Measurements from ENCODE around the gene WRAP73.

Gene WRAP73

DNA sequence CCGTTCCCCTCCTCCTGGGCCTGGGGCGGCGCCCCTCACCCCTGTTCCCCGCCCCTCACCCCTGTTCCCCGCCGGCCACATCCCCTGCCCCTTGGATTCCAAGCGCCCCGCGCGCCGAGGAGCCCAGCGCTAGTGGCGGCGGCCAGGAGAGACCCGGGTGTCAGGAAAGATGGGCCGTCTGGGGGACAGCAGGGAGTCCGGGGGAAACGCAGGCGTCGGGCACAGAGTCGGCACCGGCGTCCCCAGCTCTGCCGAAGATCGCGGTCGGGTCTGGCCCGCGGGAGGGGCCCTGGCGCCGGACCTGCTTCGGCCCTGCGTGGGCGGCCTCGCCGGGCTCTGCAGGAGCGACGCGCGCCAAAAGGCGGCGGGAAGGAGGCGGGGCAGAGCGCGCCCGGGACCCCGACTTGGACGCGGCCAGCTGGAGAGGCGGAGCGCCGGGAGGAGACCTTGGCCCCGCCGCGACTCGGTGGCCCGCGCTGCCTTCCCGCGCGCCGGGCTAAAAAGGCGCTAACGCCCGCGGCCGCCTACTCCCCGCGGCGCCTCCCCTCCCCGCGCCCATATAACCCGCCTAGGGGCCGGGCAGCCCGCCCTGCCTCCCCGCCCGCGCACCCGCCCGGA is 2.1 kb upstream of the WRAP73 start, which contains the start of gene TP73:
TSS of gene TP73 (plus strand) at position 587 of the 618 bp plus-strand sequence. CDS start 29,850 bp downstream, outside the sequence.
- no peak for DNase-seq (ENCODE audit: low read depth, low spot score)
- H3K27ac ChIP-seq = no peak within 1 kb of the TSS

DNA sequence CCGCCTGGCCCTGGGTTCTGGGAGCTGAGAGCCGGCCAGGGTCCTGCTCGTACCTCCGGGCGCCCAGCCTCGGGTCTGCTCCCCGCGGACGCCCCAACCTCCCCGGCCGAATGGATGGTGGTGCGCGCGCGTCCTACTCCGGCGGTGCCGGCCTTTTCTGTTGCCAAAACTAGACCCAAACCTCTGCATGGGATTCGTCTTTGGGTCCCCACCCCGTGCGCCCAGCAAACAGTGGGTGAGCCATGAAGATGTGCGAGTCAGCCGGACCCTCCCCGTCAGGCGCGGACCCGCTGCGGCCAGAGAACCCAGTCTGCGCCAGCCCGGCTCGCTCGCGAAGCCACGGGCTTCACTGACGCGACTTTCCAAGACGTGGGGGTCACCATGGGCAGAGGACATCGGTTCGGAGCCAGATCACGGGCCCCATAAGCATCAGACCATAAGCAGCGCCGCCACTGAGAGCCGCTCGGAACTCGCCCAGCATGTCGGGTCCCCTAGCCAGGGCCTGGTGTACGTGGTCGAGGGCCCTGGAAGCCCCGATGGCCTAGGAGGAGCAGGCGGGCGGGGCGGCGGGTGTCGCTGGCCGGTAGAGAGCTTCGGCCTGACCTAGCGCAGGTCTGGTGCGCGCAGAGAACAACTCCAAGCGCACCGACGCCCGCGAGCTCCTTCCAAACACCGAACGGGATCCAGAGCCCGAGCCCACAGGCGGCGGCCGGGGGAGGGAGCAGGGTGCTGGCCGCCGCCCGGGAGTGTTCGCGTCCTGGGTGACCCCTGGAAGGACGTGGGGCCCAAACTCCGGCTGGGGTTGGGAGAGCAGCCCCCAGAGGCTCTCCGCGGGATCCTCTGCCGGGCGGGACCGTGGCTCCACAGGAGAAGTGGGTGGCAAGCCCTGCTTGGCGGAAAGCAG is 1.4 kb upstream of the WRAP73 start:
- no peak overlapping the region for H3K27ac ChIP-seq
- DNase-seq (ENCODE audit: low read depth, low spot score) = no peak

DNA sequence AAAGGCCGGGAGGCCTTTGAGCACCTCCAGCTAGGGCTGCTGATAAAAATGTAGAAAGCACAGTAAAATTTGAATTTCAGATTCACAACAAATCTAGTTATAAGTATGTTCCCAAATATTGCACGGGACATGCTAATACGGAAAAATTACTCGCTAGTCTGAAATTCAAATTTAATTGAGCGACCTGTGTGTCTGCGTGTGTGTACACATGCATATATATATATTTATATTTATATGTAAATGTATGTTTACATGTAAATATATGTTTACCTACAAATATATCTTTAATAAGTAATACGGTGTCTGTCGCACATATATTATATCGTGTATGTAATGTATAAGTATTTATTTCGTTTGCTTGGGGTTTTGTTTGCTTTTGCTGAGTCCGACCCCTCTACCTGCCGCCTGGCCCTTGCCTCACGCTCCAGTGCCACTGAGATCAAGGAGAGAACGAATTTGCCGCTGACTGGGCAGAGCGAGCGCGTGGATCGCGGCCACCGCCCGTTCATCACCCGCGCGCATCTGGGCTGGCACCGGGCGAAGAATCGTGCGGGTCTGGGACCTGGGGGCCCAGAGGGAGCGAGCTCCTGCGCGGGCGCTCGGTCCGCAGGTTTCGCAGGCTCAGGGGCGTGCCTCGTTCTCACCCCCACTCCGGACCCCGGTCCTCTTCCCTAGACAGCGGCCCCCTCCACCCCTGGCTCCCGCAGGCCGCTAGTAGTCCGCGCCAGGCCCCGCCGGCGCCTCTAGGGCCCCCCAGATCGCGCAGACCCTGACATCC is 534 bp upstream of the WRAP73 start:
- H3K27ac ChIP-seq = no peak overlapping the region
- no peak for DNase-seq (ENCODE audit: low read depth, low spot score)

GRCh38 chr1:3646596-3646995 is 3.3 kb downstream of the WRAP73 start:
- no peak overlapping the region for H3K27ac ChIP-seq
- no peak for DNase-seq (ENCODE audit: low read depth, low spot score)

DNA sequence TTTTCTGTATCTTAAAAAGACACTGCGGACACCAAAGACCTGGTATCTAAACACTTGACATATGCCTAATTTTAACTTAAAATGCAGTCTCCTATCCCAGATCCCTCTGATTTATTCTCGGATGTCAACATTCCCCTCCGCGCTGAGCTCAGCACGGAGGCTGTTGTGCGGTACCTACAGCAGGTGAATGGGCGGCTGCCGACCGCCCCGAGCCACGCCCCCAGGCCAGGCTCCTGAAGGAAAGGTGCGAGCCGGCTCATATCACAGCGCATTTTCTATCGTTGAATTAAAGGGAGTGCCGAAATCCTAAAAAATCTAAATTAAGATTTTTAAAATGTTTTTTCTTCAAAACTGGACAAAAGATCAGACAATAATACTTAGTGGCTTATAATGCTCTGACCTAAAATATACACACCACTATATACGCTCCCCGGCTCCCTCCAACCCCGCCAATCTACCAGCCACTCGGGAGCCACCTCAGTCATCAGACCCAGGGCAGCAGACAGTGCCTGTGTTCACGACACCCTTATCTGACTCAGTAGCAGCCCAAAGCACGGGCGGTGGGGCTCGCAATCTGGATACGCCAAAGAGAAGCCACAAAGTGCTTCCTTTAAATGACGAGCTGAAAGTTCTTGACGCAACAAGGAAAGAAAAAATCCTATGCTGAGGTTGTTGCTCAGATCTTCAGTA is 4.1 kb downstream of the WRAP73 start:
- no peak for DNase-seq (ENCODE audit: low read depth, low spot score)
- no peak overlapping the region for H3K27ac ChIP-seq

DNA sequence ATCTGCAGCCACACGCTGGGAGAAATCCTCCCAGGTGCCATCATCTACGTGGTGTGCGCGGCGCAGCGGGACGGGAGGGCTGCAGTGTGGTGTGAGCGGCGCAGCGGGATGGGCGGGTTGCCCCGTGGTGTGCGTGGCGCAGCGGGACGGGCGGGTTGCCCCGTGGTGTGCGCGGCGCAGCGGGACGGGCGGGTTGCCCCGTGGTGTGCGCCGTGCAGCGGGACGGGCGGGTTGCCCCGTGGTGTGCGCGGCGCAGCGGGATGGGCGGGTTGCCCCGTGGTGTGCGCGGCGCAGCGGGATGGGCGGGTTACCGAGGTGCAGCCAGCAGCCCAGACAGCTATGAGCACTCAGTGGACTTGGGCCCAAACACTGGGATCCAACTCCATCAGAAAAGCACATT is 4.7 kb downstream of the WRAP73 start:
- no peak for DNase-seq (ENCODE audit: low read depth, low spot score)
- no peak overlapping the region for H3K27ac ChIP-seq

DNA sequence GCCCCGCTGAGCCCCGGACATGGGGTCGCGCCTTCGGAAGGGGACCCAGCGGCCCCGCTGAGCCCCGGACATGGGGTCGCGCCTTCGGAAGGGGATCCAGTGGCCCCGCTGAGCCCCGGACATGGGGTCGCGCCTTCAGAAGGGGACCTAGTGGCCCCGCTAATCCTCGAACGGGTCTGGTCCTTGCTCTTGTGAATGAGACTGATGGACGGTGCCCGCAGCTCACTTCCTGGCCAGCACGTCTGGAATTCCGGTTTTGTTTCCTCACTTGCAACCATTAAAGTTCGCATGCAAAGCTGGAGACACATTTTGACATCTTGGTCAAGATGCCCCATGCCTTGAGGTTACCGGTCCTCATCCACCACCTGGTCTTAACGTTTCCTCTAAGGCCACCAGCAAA is 5.6 kb downstream of the WRAP73 start:
- DNase-seq (ENCODE audit: low read depth, low spot score) = no peak
- no peak overlapping the region for H3K27ac ChIP-seq

- no peak for DNase-seq (ENCODE audit: low read depth, low spot score)
- no peak overlapping the region for H3K27ac ChIP-seq
Measured at GRCh38 chr1:3642919-3643675, 6.8 kb downstream of the WRAP73 start.

GRCh38 chr1:3641816-3642215 is 8.1 kb downstream of the WRAP73 start:
- no peak overlapping the region for H3K27ac ChIP-seq
- no peak for DNase-seq (ENCODE audit: low read depth, low spot score)

DNA sequence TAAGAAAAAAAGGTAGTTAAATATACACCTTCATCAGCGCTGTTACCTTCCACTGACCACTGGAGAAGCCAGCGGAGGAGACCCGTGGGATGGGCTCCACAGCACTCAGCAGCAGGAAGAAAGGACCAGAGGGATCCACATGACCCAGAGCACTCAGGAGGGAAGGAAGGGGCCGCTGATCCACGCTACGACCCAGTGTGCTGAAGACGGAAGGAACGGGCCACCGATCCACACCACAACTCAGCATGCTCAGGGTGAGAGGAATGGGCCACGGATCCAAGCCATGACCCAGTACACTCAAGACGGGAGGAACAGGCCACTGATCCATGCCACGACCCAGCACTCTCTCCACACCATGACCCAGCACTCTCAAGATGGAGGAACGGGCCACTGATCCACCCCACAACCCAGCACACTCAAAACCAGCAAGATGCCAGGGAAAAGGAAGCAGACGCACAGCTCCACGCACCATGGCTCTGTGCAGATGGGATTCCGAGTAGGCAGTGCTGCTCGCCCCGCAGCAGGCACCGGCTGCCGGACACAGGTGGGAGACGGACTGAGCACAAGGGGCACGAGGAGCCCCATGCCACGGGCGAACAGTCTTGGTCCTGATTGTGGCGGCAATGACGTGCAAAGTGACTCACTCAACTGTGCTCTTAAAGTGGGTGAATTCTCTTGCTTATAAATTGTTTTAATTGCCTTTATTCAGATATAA is 8.7 kb downstream of the WRAP73 start:
- DNase-seq (ENCODE audit: low read depth, low spot score) = no peak
- H3K27ac ChIP-seq = no peak overlapping the region

DNA sequence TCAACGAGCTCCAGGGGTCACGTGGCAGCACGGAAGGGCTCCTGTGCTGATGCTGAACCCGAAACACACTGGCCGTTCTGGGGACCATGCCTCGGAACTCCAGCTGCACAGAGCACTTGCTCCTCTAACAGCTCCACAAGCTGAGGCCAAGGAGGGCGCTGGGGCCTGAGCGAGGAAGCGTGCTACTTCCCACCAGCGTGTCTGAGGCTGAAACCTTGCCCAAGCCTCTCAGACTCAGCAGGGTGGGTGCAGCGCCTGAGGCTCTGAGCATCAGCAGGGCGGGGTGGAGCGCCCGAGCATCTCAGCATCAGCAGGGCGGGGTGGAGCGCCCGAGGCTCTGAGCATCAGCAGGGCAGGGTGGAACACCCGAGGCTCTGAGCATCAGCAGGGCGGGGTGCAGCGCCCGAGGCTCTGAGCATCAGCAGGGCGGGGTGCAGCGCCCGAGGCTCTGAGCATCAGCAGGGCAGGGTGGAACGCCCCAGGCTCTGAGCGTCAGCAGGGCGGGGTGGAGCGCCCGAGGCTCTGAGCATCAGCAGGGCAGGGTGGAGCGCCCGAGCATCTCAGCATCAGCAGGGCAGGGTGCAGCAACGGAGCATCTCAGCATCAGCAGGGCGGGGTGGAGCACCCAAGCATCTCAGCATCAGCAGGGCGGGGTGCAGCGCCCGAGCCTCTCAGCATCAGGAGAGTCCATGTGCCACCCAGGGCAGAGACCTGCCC is 9.6 kb downstream of the WRAP73 start:
- H3K27ac ChIP-seq = no peak overlapping the region
- no peak for DNase-seq (ENCODE audit: low read depth, low spot score)

DNA sequence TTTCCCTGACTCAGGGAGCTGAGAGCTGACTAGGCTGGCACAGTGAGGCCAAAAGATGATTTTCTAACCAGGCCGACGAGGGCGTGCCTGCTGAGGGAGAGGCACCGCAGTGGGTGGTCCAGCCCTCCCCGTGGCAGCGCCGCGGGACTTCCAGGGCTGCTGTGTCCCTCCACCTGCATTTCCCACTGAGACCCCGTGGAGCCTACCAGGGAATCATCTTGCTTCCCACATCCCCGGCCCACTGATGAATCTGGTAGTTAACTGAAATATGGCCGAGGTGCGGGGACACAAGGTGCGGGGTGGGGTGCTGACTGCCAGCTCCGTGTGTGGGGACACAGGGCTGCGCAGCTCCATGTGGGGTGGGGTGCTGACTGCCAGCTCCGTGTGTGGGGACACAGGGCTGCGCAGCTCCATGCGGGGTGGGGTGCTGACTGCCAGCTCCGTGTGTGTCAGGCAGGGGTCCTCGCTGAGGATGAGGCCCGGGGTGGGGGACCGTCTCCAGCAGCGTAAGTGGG is 10.4 kb downstream of the WRAP73 start:
- no peak overlapping the region for H3K27ac ChIP-seq
- no peak for DNase-seq (ENCODE audit: low read depth, low spot score)

DNA sequence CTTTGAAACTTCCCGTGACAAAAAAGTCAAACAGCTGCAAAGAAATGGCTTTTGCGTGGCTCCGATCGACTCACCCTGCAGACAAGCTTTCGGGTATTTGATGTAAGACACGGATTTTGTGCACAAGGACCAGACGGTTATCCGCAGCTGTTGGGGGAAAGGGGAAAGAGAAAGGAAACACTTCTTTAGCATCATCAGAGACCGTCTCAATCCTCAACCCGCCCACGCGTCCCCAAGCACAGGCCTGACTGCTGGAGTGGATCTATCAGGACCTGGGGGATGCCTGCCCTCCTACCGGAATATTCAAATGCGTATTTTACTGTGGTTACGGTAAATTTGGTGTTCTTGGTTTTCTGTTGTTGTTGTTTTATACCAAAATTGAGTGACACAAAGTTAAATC is 11.2 kb downstream of the WRAP73 start:
- DNase-seq (ENCODE audit: low read depth, low spot score) = no peak
- no peak overlapping the region for H3K27ac ChIP-seq

DNA sequence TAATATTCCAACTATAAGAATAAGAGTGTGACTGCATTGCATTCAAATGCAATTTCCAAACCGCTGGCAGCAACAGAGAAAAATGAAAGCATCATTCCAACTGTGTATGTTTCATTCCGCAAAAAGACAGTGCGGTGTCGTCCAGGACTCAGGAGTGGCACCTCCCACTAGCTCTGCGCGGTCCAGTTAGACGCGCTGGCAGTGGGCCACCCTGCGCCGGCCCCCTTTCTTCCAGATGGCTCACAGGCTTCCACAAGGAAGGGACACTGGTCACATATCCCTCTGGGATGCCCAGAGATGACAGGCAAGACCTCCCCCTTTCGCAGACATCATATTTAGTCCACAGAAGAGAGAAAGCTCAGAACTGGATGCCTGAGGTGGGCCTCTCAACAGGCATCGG is 11.9 kb downstream of the WRAP73 start:
- DNase-seq (ENCODE audit: low read depth, low spot score) = no peak
- no peak overlapping the region for H3K27ac ChIP-seq

GRCh38 chr1:3636531-3636930 is 13.4 kb downstream of the WRAP73 start:
- DNase-seq (ENCODE audit: low read depth, low spot score) = no peak

DNA sequence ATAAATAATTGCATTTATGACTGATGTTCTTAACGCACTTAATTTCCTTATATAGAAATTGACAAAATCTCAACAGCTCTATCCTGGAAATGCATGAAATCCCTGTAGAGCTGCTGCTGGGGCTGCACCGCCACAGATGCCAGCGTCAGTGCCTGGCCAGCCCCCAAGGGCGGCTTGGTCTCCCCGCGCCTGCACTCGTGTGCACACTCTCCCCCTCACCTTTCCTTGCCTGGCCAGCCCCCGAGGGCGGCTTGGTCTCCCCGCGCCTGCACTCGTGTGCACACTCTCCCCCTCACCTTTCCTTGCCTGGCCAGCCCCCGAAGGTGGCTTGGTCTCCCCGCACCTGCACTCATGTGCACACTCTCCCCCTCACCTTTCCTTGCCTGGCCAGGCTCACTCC is 13.8 kb downstream of the WRAP73 start:
- H3K27ac ChIP-seq = no peak overlapping the region
- no peak for DNase-seq (ENCODE audit: low read depth, low spot score)

More at GRCh38 chr1:3636531-3636930, 13.4 kb downstream of the WRAP73 start:
- H3K27ac ChIP-seq = no peak overlapping the region

DNA sequence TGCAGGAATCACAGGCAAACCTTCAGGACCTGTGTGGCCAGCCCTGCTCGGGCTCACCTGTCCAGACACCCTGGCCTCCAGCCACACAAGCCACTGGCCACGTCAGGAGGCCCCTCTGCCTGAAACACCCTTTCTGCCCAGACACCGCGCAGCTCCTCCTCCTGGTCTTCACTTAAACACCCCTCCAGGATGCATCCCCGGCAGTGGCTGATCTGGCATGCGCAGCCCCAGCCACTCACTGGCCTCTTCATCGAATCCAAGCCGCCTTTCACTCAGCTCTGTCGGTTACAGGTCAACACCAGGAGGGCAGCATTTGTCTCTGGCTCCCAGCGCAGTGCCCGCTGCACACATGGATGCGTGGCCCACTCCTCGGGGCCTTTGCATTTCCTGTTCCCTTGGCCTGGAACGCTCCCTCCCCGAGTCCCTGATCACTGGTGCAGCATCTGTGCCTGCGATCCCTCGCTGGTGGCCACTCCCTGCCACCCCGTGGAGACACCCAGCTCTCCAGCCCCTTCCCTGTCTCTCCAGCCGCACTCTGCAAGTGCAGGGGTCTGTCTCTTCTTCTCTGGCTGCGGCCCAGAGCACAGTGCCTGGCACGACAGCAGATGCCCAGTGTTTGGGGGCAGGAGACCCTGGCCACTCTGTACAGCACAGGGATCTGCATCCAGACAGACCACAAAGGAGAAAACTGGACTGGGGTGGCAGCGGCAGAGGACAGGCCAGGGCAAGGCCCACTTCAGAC is 15.7 kb downstream of the WRAP73 start:
- DNase-seq (ENCODE audit: low read depth, low spot score) = no peak
- H3K27ac ChIP-seq = no peak overlapping the region

Data from epithelial cell of prostate (primary cell).